HTR-8/SVneo (cell line): ENCODE measurements around the gene STXBP2.

Source experiments
- DNase-seq: peaks from one replicate; pipeline ENCODE4 v3.0.0; 2011; ENCODE audit warnings: low spot score, mixed read lengths; ENCODE audit not compliant: insufficient read length
- FAIRE-seq: peaks from 2 replicates; lab custom pipeline; 2011; peaks lifted over from hg19 to GRCh38; lab: Jason Lieb, UNC

STXBP2 gene

DNA sequence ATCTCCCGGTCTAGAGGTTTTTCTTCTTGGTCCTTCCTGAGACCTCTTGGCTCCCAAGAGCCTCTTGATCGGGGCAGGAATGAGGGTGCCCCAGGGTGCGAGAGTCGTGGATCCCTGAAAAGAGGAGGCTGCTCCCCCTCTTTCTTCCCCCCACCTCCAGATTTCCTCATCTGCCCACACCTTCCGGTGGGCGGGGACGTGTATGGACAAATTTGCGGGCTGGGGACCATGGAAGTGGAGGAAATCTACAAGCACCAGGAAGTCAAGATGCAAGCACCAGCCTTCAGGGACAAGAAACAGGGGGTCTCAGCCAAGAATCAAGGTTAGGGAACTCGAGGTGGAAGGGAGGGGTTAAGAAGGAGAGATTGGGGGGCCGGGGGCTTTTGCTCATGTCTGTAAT is 39.9 kb downstream of the STXBP2 start, which contains the start of gene MCEMP1:
TSS of gene MCEMP1 (plus strand) at position 237 of the 400 bp plus-strand sequence. CDS start at position 268, 31 bp downstream.
- no peak for FAIRE-seq
- DNase-seq, result no peak

DNA sequence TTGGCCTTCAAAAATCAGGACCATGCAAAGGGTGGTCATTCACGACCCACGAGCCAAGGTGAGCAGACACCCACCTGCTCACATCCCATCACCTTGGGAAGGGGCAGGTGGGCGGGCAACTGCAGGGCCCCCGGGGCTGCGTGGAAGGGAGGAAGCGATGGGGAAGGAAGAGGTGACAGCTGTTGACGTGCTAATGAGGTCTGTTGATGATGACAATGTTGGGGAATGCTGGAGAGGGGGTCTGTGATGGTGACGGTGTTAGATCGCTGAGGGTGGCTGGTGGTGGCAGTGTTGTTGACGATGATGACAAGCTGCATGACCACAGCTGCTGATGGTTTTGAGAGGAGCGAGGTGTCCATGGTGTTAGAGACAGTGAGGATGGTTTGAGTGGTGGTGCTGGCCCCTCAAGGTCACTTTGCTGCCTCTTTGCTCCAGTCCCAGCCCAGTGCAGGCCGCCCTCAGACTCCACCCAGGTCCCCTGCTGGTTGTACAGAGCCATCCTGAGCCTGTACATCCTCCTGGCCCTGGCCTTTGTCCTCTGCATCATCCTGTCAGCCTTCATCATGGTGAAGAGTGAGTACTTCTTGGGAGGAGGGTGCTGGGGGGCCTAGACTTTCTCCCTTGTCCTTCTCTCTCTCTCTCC is 40.9 kb downstream of the STXBP2 start:
- no peak for FAIRE-seq
- DNase-seq, result no peak

DNA sequence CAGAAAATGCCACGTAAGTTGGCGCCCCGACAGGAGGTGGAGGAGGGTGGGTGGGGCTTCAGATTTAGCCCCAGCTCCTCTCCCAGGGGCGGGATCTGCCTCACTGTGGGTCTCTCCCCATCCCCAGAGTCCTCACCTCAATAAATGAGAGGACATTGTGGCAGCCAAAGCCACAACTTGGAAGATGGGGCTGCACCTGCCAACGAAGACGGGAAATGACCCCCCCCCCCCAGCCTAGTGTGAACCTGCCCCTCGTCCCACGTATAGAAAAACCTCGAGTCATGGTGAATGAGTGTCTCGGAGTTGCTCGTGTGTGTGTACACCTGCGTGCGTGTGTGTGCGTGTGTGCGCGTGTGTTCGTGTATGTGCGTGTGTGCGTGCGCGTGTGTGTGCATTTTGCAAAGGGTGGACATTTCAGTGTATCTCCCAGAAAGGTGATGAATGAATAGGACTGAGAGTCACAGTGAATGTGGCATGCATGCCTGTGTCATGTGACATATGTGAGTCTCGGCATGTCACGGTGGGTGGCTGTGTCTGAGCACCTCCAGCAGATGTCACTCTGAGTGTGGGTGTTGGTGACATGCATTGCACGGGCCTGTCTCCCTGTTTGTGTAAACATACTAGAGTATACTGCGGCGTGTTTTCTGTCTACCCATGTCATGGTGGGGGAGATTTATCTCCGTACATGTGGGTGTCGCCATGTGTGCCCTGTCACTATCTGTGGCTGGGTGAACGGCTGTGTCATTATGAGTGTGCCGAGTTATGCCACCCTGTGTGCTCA is 42.3 kb downstream of the STXBP2 start:
- FAIRE-seq (peak; percentile 60), DNase-seq (no peak)

DNA sequence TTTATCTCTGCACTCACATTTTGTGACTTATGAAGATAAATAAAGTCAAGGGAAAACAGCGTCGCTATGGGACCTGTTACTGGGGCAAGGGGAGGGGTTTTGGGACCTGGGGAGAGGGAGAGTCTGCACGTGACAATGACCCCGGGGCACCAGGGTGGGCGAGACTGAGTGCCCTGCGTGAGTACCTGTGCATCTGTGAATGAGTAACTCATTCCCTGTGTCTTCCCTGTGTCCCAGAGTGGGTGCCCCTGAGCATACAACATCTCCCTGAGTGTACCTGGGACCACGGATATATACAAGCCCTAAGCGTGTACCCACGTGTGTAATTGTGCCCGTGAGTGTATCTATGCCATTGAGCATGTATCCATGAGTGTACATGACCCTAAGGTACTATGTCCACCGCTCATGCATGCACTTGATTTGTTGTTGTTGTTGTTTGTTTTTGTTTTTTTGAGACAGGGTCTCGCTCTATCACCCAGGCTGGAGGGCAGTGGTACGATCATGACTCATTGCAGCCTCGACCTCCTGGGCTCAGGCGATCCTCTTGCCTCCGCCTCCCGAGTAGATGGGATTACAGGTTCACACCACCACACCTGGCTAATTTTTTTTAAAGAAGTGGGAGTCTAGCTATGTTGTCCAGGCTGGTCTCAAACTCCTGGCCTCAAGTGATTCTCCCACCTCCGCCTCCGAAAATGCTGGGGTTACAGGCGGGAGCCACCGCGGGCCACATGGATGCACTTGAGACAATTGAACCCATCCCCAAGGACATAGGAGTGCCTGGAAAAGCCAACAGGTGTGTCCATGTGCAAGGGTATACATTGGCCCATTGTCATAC is 43.1 kb downstream of the STXBP2 start:
- peak; percentile 16 for FAIRE-seq
- DNase-seq, result no peak

DNA sequence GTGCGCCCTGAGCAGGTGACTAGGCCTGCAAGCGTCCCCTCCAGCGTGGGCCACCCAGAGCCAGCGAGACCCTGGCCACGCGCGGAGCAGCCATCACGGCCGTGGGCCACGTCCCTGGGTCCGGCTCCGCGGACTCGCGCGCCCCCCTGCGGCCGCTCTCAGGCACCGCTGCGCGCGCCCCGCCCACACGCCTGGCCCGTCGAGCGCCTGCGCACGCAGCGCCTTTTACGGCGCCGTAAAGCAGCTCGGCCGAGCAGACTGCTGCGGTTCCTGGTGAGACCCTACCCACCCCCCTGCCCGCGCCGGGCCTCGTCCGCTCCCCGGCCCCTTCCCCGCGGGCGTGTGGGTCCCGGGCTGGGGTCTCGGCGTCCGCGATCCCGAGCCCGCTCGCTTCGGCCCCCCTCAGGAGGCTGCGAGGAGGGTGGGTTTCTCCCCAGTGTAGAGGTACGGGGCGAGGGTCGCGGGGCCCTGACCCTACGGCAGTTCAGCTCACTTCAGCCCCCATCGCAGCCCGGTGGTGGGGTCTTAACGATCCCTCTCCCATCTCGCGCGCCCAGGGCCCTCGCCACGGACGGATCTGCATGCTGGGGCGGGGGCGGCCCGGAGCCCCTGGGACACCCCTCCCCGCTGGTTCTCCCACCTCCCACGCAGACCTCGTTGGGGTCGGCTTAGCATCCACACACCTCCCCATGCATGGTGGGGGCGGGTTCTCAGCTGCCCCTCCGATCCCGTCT is 43.9 kb downstream of the STXBP2 start, which contains the start of gene TRAPPC5:
TSS of gene TRAPPC5 (plus strand) at position 228 of the 734 bp plus-strand sequence. CDS start 1,421 bp downstream, outside the sequence.
- FAIRE-seq (peak; percentile 69), DNase-seq (peak; percentile 91)

DNA sequence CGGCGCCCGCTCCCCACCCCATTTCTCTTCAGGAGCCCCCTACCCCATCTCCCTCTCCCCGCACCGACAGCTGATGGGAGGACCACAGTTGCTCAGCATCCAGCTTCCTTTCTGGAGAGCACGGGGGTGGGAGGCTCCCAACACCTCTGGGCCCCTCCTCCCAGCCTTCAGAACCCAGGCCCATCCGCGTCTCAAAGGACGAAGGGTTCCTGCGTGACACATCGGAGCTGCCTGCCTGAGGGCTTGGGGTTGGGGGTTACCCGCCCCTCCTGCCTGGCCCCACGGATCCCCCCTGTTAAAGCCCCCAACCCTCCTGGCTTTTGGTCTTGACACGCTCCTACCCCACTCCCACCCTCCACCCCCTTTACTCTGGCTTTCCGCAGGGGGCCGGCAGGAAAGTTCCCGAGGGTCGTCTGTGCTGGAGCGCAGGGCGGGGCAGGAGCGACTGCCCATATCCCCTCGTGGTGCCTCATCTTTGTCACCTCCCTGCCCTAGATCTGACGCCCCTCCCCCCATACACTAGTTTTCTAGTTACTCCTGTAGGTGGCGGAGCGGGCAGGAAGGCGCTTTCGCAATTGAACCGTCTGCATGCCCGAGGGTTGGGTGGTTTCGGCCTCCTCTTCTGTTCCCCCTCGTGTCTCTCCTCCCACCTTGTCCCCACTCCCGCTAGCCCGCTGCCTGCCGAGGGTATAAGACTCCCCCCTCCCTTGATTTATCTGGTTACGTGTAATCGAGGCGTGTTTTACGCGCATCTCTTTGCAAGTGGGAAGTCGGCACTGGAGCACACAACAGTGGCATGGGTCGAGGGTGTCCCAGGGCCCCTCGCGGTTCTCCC is 44.6 kb downstream of the STXBP2 start:
- no peak for FAIRE-seq
- DNase-seq, result peak; percentile 57

DNA sequence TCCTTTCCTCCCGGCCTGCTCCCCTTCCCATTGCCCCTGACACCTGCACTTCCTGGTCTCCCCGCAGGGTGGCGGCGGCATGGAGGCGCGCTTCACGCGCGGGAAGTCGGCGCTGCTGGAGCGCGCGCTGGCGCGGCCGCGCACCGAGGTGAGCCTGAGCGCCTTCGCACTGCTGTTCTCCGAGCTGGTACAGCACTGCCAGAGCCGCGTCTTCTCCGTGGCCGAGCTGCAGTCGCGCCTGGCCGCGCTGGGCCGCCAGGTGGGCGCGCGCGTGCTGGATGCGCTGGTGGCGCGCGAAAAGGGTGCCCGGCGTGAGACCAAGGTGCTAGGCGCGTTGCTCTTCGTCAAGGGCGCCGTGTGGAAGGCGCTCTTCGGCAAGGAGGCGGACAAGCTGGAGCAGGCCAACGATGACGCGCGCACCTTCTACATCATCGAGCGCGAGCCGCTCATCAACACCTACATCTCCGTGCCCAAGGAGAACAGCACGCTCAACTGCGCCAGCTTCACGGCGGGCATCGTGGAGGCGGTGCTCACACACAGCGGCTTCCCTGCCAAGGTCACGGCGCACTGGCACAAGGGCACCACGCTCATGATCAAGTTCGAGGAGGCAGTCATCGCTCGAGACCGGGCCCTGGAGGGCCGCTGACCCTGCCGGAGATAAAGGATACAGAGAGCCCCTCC is 45.4 kb downstream of the STXBP2 start:
- no peak for DNase-seq
- FAIRE-seq, result peak; percentile 16

DNA sequence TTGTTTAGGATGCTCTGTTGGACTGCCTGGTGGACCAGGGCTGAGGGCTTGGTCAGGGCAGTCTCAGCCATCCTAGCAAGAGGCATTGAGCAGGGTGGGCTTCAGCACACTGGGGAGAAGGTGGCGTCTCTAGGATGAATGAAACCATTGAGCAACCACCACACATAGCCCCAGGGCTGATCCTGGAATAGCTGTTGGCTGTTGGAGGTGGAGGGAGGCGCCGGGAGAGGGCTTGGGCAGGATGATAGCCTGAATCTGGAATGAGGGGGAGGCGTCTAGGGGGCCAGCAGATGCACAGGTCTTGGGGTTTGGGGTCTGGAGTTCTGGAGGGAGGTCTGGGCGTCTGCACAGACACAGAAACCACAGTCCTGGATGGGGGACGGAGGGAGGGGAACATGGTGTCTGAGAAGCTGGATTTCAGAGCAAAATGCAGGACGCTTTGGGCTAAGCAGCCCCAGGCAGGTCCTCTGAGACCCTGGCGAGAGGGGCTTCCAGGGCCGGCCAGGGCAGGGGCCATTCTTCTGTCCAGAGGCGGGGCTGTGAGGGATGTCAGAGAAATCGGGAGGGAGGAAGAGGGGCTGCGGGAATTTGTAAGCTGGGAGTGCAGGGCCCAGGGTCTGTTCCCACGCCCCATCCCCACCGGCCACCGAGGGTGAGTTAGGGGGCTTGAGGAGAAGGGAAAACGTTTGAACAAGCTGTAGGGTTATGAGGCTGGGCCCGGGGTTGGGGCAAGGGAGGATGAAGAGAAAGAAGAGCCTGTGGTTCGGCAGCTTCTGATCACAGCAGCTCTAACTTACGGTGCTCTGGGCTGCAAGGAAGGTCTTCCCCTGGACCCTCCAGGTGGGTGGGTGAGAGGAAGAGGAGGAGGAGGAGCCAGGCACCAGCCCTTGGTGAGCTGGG is 48.9 kb downstream of the STXBP2 start:
- no peak for FAIRE-seq

DNA sequence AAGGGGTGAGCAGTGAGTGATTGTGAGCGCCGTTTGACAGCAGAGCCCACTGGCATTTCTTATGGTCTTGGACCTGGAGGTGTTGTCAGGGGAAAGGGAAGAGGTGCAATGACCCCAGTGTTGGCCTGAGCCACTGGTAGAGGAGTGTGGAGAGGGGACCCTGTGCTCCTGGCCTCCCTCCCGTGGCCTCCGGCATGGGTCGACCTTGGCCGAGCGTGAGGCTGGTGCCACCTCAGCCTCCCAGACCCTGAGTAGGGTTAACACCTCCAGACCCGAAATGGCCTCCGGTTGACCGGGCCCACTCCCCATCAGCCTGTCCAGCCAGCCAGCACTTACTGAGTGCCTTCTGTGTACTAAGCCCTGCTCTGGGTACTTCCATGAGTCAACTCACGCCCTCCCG is 50.3 kb downstream of the STXBP2 start:
- DNase-seq (no peak), FAIRE-seq (no peak)

More for the DNA sequence above, 48.9 kb downstream of the STXBP2 start:
- no peak for DNase-seq

DNA sequence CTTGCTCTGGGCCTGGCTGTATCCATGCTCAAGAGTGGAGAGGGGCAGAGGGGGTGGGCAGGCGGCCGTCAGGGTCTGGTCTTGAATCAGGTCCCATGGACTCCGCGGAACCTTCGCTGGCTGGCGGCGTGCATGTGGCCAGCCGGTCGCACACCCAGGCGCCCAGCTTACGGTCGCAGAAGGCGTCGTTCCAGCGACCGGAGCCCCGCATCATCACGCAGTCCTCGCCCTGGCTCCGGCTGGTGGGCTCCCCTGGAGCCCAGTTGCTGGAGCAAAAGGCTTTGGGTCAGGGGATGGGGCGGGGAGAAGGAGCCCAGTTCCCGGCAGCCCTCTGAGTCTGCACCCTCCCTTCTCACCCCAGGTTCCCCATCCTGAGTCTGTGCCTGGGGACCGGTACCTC is 52.3 kb downstream of the STXBP2 start:
- no peak for FAIRE-seq
- no peak for DNase-seq

DNA sequence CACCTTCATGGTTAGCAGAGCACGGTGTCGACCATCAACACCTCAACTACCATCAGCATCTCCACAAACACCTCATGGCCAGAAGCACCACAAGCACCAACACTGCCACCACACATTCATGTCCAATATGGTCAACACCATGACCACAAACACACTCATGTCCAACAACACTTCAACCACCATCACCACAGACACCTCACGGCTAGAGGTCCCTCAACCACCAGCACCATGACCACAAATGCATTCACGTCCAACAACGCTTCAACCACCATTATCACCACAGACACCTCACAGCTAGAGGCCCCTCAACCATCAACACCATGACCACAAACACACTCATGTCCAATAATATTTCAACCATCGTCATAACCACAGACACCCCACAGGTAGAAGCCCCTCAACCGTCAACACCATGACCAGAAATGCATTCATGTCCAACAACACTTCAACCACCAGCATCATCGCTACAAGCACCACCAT is 53.9 kb downstream of the STXBP2 start:
- DNase-seq, result no peak
- FAIRE-seq, result peak; percentile 91

DNA sequence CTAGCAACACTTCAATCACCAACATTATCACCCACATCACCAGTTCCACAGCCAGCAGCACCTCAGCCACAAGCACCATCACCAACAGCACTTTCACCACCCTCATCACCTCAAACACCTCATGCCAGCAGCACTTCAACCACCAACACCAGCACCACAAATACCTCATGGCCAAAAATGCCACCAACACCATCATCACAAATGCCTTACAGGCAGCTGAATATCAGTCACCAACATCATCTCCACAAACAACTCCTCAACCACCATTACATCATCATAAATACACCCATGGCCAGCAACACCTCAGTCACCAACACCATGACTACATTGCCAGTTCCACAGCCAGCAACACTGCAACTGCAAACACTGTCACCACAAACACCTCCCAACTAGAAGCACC is 54.6 kb downstream of the STXBP2 start:
- DNase-seq, result no peak
- no peak for FAIRE-seq

DNA sequence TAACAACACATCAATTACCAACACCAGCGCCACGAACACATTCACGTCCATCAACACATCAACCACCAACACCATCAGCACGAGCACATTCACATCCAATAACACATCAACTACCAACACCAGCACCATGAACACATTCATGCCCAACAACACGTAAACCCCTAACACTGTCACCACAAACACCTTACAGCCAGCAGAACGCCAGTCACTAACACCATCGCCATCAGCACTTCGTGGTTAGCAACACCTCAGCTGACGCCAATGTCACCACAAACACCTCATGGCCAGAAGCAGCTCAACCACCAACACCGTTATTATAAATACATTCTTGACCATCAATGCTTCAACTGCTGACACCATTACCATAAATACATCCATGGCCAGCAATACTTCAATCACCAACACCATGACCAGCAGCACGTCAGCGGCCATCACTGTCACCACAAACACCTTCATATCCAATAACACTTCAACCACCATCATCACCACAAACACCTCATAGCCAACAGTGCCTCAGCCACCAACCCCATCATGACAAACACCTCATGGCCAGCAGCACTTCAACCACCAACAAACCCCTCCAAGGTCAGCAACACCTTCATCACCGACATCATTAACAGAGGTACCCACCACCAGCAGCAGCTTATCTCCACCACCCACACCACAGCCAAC is 55.6 kb downstream of the STXBP2 start:
- FAIRE-seq (no peak), DNase-seq (no peak)

DNA sequence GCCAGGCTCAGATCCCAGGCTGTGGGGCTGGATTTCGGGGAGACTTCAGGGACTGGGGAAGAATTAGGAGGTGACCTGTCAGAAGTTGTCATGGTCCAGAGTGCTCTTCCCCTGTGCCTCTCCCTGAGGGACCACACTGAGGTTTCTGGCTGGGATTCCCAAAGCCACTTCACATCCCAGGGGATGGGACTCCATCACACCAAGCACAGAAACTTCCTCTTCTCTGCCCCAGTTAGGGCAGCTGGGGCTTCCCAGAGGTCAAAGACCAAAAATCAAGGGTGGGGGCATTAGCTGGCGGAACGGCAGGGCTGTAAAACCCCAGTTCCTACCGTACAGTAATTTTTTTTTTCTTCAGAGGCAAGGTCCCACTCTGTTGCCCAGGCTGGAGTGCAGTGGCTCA is 57.6 kb downstream of the STXBP2 start:
- FAIRE-seq (no peak), DNase-seq (no peak)
